OCI-LY7 (cell line): Measurements from ENCODE around the gene CCDC73. TPM values are rescaled to one million over a fixed set of nuclear protein-coding genes. Genes with fewer than 3 reads are reported as not detected.
"Not testable (repeated sequence)": the region's sequence is repeated elsewhere in the genome, so short reads cannot be mapped to it uniquely, and the experiment has no call there.

Experiments
- BruUV-seq: library from RNA; stranded (reverse); fragments of 400-500 nt; replicated peaks from 2 replicates; lab custom pipeline; 2021; lab: Mats Ljungman, UMichigan
- CTCF ChIA-PET: fragments of 300-600 bp; sonication (Branson Sonifier 250); formaldehyde crosslinking; loops from one replicate; lab custom pipeline; 2022; ENCODE audit warnings: antibody characterized with exemption; ENCODE audit not compliant: unreplicated experiment; lab: Charles Lee
- POLR2A ChIA-PET: fragments of 300-600 bp; sonication (Branson Sonifier 250); formaldehyde crosslinking; loops from one replicate; lab custom pipeline; 2022; ENCODE audit warnings: antibody characterized with exemption; lab: Charles Lee
- DNase-seq: peaks from one replicate; pipeline ENCODE4 v3.0.0-alpha.2; 2015; ENCODE audit warnings: low spot score
- H2AFZ ChIP-seq: fragments of 200-600 bp; sonication (generic), shearing (Covaris generic); 2 replicates; pipeline ENCODE4 v1.6.1; 2014; ENCODE audit warnings: mild to moderate bottlenecking, antibody characterized with exemption, low read length, moderate library complexity
- H3K27ac ChIP-seq: fragments of 200-600 bp; sonication (generic); 2 replicates; pipeline ENCODE4 v1.5.1; 2014; ENCODE audit warnings: mixed run types, low read depth, mild to moderate bottlenecking, moderate library complexity, low read length, inconsistent platforms; ENCODE audit not compliant: poor library complexity, severe bottlenecking
- H3K36me3 ChIP-seq: fragments of 200-600 bp; sonication (generic); 2 replicates; pipeline ENCODE4 v1.6.1; 2014; ENCODE audit warnings: mild to moderate bottlenecking, antibody characterized with exemption, low read length, moderate library complexity, mixed read lengths; ENCODE audit not compliant: insufficient read depth
- H3K4me1 ChIP-seq: fragments of 200-600 bp; sonication (generic); 2 replicates; pipeline ENCODE4 v1.5.1; 2014; ENCODE audit warnings: mild to moderate bottlenecking, low read length; ENCODE audit not compliant: insufficient read depth, poor library complexity, severe bottlenecking
- H3K4me2 ChIP-seq: fragments of 200-600 bp; sonication (generic); 2 replicates; pipeline ENCODE4 v1.6.1; 2014; ENCODE audit warnings: mild to moderate bottlenecking, low read length
- H3K4me3 ChIP-seq: fragments of 200-600 bp; sonication (generic); 2 replicates; pipeline ENCODE4 v1.5.1; 2014; ENCODE audit warnings: mild to moderate bottlenecking, low read depth, low read length; ENCODE audit not compliant: poor library complexity, severe bottlenecking
- H3K79me2 ChIP-seq: fragments of 200-600 bp; sonication (generic); 2 replicates; pipeline ENCODE4 v1.6.1; 2016; ENCODE audit warnings: low read depth, mild to moderate bottlenecking, low read length, moderate library complexity, mixed read lengths; ENCODE audit not compliant: insufficient read depth
- H3K9me2 ChIP-seq: fragments of 200-600 bp; sonication (generic); 2 replicates; pipeline ENCODE4 v1.6.1; 2016; ENCODE audit warnings: mild to moderate bottlenecking, low read length, mixed read lengths; ENCODE audit not compliant: insufficient read depth
- H3K9me3 ChIP-seq: fragments of 200-600 bp; sonication (generic); 2 replicates; pipeline ENCODE4 v1.6.1; 2014; ENCODE audit warnings: mild to moderate bottlenecking, mixed run types, low read length, mixed read lengths
- H4K20me1 ChIP-seq: fragments of 200-600 bp; sonication (generic); 2 replicates; pipeline ENCODE4 v1.6.1; 2014; ENCODE audit warnings: mild to moderate bottlenecking, antibody characterized with exemption, low read length, moderate library complexity, mixed read lengths; ENCODE audit not compliant: insufficient read depth
- CTCF ChIP-seq: fragments of 200-600 bp; sonication (generic); conservative IDR thresholded peaks from 2 replicates; pipeline ENCODE4 v1.5.1; 2014; ENCODE audit warnings: mild to moderate bottlenecking, antibody characterized with exemption, low read length, moderate library complexity, mixed read lengths
- EZH2phosphoT487 ChIP-seq: fragments of 200-600 bp; sonication (generic); IDR thresholded peaks from 2 replicates; pipeline ENCODE4 v1.6.1; 2018; ENCODE audit warnings: low read depth, borderline replicate concordance, mild to moderate bottlenecking, mixed run types, antibody characterized with exemption, low read length, moderate library complexity, mixed read lengths
- intact Hi-C: fragments of 100-400 bp; cut with micrococcal nuclease; formaldehyde crosslinking; loops from one replicate; pipeline ENCODE4 v1.10.0; 2022; ENCODE audit not compliant: unreplicated experiment
- total RNA-seq, 2 experiments: library from RNA; depleted of rRNA in 1 of 2; stranded (reverse); fragments of >200 nt in 1 of 2; shearing (Covaris generic) in 1 of 2; gene quantifications; 2 replicates each; pipeline ENCODE4 v1.2.3, GENCODE V29; 2014 to 2022

CCDC73 gene
- total RNA-seq, 2 experiments from 2014 or later: not detected

GRCh38 chr11:32723332-32723731 is 71.1 kb downstream of the CCDC73 start:
- ChIA-PET CTCF (no interaction called here), POLR2A (no interaction called here)
- H4K20me1 ChIP-seq: no peaks in the 10 kb centered on the region
- H3K4me1 ChIP-seq: no peaks in the 10 kb centered on the region
- intact Hi-C loops: no loop called here
- no peak overlapping the region for H3K4me3 ChIP-seq
- no peak overlapping the region for H3K27ac ChIP-seq
- H2AFZ ChIP-seq: no peak overlapping the region
- H3K9me2 ChIP-seq: no peaks in the 10 kb centered on the region
- no TSS peak for BruUV-seq
- no peak overlapping the region for H3K4me2 ChIP-seq
- no peaks in the 10 kb centered on the region for H3K9me3 ChIP-seq
- no peak for DNase-seq
- H3K36me3 ChIP-seq: no peaks in the 10 kb centered on the region
- TF ChIP-seq EZH2phosphoT487 (no peak), CTCF (no peak)
- no peaks in the 10 kb centered on the region for H3K79me2 ChIP-seq

GRCh38 chr11:32722255-32722654 is 72.2 kb downstream of the CCDC73 start:
- Histone ChIP-seq H3K79me2 (no peaks in the 10 kb centered on the region), H3K36me3 (no peaks in the 10 kb centered on the region), H3K27ac (no peak overlapping the region), H4K20me1 (no peaks in the 10 kb centered on the region), H2AFZ (no peak overlapping the region), H3K4me3 (no peak overlapping the region), H3K4me1 (no peaks in the 10 kb centered on the region), H3K9me3 (no peaks in the 10 kb centered on the region), H3K9me2 (no peaks in the 10 kb centered on the region), H3K4me2 (no peak overlapping the region)
- ChIA-PET CTCF (no interaction called here), POLR2A (no interaction called here)
- no peak for TF ChIP-seq CTCF
- TF ChIP-seq EZH2phosphoT487: no peak
- no TSS peak for BruUV-seq
- DNase-seq: no peak
- intact Hi-C loops: no loop called here

- H3K9me2 ChIP-seq: no peaks in the 10 kb centered on the region
Measured at GRCh38 chr11:32713496-32713895, 81.0 kb downstream of the CCDC73 start.

GRCh38 chr11:32708978-32709377 is 85.5 kb downstream of the CCDC73 start:
- BruUV-seq, intact Hi-C loops: not testable (repeated sequence)

More at GRCh38 chr11:32713496-32713895, 81.0 kb downstream of the CCDC73 start:
- Histone ChIP-seq H2AFZ (no peak overlapping the region), H4K20me1 (no peaks in the 10 kb centered on the region), H3K4me1 (no peaks in the 10 kb centered on the region), H3K79me2 (no peaks in the 10 kb centered on the region), H3K27ac (no peak overlapping the region), H3K9me3 (no peaks in the 10 kb centered on the region), H3K4me2 (no peak overlapping the region), H3K36me3 (no peaks in the 10 kb centered on the region), H3K4me3 (no peak overlapping the region)
- no peak for TF ChIP-seq EZH2phosphoT487
- TF ChIP-seq CTCF: peak; percentile 70
- POLR2A ChIA-PET: interaction anchor here (1.0 kb wide), 1 partner anchor 78 kb away, joined by 3 read pairs; no protein-coding TSS in a partner anchor
- CTCF ChIA-PET: no interaction called here
- DNase-seq: peak; percentile 1
- no TSS peak for BruUV-seq
- intact Hi-C loops: no loop called here

More at GRCh38 chr11:32708978-32709377, 85.5 kb downstream of the CCDC73 start:
- H3K36me3 ChIP-seq, CTCF ChIA-PET, H2AFZ ChIP-seq, H3K4me1 ChIP-seq, H3K9me3 ChIP-seq, H3K9me2 ChIP-seq, H3K79me2 ChIP-seq, H3K27ac ChIP-seq, H3K4me2 ChIP-seq, H4K20me1 ChIP-seq, DNase-seq, H3K4me3 ChIP-seq: not testable (repeated sequence)
- POLR2A ChIA-PET: interaction anchor here (0.7 to 1.1 kb wide), 2 partner anchors 10 to 279 kb away, joined by 3 read pairs; no protein-coding TSS in a partner anchor
